Fibroblast of lung (primary cell): ENCODE measurements around the gene WDR64.

Source experiments
- EZH2 ChIP-seq: IDR thresholded peaks from 2 replicates; pipeline ENCODE4 v1.5.1; 2012; ENCODE audit warnings: low read length, control low read depth, mild to moderate bottlenecking; ENCODE audit errors: missing control alignments
- TF ChIP-seq, protein P1 (sequence below), 2 donors: IDR thresholded peaks in 1 of 2; conservative IDR thresholded peaks in 1 of 2; 1 replicate in 1 of 2; 2 replicates in 1 of 2; pipeline ENCODE4 v1.5.1; 2011 to 2012; ENCODE audit warnings: low read length in 2 of 2, control low read depth in 1 of 2, inconsistent platforms in 1 of 2, low read depth in 1 of 2, mild to moderate bottlenecking in 1 of 2

DNA sequence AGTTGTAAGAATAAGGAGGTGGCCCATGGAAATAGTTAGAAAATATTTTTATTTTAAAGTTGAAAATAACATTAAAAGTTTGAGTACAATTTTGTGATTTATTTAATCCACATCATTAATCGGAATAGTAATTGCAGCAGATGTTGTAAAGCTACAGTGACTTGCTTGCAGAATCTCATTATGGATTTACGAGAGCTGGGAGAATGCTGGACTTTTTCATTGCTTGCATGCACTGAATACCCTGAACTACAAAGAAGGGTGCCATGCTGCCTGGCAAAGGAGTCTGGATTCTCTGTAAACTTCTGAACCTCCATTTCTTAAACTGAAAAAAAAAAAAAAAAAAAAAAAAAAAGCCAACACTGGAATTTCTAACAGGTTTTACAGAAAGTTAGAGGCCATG, 26.5 kb downstream of the WDR64 start:
- TF ChIP-seq, protein P1, sequence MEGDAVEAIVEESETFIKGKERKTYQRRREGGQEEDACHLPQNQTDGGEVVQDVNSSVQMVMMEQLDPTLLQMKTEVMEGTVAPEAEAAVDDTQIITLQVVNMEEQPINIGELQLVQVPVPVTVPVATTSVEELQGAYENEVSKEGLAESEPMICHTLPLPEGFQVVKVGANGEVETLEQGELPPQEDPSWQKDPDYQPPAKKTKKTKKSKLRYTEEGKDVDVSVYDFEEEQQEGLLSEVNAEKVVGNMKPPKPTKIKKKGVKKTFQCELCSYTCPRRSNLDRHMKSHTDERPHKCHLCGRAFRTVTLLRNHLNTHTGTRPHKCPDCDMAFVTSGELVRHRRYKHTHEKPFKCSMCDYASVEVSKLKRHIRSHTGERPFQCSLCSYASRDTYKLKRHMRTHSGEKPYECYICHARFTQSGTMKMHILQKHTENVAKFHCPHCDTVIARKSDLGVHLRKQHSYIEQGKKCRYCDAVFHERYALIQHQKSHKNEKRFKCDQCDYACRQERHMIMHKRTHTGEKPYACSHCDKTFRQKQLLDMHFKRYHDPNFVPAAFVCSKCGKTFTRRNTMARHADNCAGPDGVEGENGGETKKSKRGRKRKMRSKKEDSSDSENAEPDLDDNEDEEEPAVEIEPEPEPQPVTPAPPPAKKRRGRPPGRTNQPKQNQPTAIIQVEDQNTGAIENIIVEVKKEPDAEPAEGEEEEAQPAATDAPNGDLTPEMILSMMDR (conservative IDR thresholded peaks at IDR 0.05 in 1 of 2, IDR thresholded peaks at IDR 0.05 in 1 of 2; ENCODE audit: low read depth in 1 of 2, low read length in 2 of 2) = no peak
- TF ChIP-seq EZH2 = no peak
